HG02840 (cell line): ENCODE data around the gene CHODL.

Source experiments
- ATAC-seq: cut with Tn5 transposase; IDR thresholded peaks from one replicate; pipeline ENCODE4 v1.9.1; 2021; ENCODE audit warnings: mild to moderate bottlenecking, moderate library complexity, moderate number of reproducible peaks; ENCODE audit not compliant: unreplicated experiment, low FRiP score

The CHODL gene, protein sequence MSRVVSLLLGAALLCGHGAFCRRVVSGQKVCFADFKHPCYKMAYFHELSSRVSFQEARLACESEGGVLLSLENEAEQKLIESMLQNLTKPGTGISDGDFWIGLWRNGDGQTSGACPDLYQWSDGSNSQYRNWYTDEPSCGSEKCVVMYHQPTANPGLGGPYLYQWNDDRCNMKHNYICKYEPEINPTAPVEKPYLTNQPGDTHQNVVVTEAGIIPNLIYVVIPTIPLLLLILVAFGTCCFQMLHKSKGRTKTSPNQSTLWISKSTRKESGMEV

DNA sequence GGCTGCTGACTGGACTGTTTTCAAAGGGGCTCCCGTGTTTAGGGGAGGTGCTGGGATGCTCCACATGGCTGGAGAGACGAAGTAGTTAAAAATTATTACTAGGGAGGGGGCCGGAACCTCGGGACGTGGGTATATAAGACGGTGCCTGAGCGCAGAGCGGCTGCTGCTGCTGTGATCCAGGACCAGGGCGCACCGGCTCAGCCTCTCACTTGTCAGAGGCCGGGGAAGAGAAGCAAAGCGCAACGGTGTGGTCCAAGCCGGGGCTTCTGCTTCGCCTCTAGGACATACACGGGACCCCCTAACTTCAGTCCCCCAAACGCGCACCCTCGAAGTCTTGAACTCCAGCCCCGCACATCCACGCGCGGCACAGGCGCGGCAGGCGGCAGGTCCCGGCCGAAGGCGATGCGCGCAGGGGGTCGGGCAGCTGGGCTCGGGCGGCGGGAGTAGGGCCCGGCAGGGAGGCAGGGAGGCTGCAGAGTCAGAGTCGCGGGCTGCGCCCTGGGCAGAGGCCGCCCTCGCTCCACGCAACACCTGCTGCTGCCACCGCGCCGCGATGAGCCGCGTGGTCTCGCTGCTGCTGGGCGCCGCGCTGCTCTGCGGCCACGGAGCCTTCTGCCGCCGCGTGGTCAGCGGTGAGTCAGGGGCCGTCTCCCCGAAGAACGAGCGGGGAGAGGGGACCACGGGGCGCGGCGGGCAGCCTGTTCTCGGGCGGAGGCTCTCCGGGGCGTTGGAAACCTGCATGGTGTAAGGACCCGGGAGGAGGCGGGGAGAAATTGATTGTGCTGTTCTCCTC, at the start of gene CHODL:
CHODL (plus strand) TSS at position 163 of the 793 bp plus-strand sequence; CDS start at position 554, 391 bp downstream.
- ATAC-seq: no peak

GRCh38 chr21:18204931-18205330, 39.7 kb upstream of the CHODL start:
- ATAC-seq: no peak

GRCh38 chr21:18218331-18218730, 26.3 kb upstream of the CHODL start:
- ATAC-seq: no peak

GRCh38 chr21:18220498-18220897, 24.1 kb upstream of the CHODL start:
- no peak for ATAC-seq

GRCh38 chr21:18222346-18222745, 22.3 kb upstream of the CHODL start:
- no peak for ATAC-seq

- no peak for ATAC-seq
Observed at GRCh38 chr21:18228060-18228739, 16.4 kb upstream of the CHODL start.

GRCh38 chr21:18235545-18235944, 9.1 kb upstream of the CHODL start:
- ATAC-seq: no peak

DNA sequence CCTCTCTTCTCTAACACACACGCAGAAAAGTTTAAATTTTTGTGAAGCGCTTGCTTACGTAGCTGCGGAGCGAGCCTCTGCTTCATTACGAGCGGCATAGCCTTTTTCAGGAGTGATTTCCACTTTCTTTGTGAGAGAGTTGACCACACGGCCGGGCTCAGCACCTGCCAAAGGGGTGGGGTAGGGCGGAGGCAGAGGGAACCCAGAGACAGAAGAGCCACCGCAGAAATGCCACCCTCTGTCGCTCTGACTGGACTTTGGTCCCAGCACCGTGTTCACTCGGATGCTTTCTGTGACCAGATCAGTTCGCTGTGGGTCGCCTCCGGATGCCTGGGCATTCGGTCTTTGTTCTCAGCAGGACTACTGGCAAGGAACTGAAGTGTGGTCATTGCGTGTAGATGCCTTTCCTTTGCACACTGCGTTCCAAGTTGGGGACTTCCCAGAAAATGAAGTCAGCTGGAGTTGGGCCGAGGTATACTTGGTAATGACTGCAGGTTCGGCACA, 883 bp downstream of the CHODL start:
- ATAC-seq: no peak

- ATAC-seq: no peak
Observed at GRCh38 chr21:18248171-18248570, 3.5 kb downstream of the CHODL start.

GRCh38 chr21:18249672-18250071, 5.0 kb downstream of the CHODL start:
- ATAC-seq: no peak

- ATAC-seq: no peak
Observed at GRCh38 chr21:18251065-18251464, 6.4 kb downstream of the CHODL start.

GRCh38 chr21:18252256-18252655, 7.6 kb downstream of the CHODL start:
- no peak for ATAC-seq

- no peak for ATAC-seq
Observed at GRCh38 chr21:18252680-18253079, 8.0 kb downstream of the CHODL start.

DNA sequence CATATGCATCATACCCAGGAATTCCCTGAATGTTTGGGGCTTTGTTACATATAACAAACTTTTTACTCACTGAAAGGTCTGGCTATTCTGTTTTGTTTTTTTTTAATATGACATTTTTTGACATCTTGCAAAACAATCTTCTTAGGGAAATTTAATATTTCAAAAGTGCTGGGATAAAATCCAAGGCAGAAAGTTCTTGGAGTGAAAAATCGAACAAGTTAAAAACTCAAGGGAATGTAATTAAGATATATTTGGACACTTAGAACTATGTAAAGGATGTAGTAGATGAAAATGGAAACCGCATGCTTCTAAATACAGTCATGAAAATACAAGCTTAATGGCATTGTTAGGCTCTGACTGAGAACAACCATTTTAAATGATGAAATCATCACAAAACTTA, 8.6 kb downstream of the CHODL start:
- ATAC-seq: no peak

GRCh38 chr21:18253799-18254198, 9.2 kb downstream of the CHODL start:
- no peak for ATAC-seq

- ATAC-seq: no peak
Observed at GRCh38 chr21:18265944-18266343, 21.3 kb downstream of the CHODL start.

GRCh38 chr21:18267496-18267895, 22.9 kb downstream of the CHODL start:
- ATAC-seq: no peak

DNA sequence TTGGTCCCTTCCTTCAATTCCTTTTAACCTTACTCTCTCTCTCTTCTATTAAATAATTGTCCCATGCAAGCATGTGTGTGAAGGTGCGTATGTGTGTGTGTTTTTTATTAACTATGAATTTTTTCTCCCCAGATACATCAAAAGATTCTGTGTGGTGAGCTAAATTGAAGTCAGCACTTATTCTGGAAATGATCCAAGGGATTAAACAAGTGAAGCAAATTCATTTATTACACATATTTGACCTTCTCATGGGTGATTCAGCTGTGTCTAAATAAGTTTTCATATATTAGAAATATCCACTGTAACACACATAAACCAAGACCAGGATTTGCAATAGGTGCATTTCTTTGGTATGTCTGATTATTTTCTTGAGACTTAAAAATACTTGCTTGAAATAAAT, 24.3 kb downstream of the CHODL start:
- no peak for ATAC-seq

- ATAC-seq: no peak
Observed at GRCh38 chr21:18269856-18270255, 25.2 kb downstream of the CHODL start.

GRCh38 chr21:18273400-18273799, 28.8 kb downstream of the CHODL start:
- no peak for ATAC-seq

DNA sequence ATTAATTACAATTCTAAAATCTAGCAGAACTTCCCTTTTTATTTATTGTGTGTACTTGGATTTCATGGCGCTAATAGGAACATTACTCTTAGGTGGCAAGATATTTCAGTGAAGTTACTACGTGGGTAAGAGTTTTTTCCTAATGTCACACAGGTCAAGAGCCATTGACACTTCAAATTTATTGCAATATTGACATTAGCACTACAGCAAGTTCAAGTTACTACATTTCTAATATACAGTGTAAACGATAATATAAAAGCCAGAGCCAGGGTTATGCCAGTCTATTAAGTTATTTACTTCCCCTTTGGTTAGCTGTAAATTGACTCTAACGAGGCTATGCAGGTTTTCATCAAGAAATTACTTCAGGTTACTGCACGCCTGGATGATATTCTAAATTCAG, 29.7 kb downstream of the CHODL start:
- ATAC-seq: no peak
